ENCODE results near the gene C1R.
A peak's percentile ranks its signal among the peaks of the same experiment; 100 is the strongest.
"Not testable (repeated sequence)": the region's sequence is repeated elsewhere in the genome, so short reads cannot be mapped to it uniquely, and the experiment has no call there.

The C1R gene

GRCh38 chr12:7120166-7120565 is 27.9 kb upstream of the C1R start:
- DNase-seq (ENCODE audit: low read depth in 2 of 2) = no peak

- no peak for DNase-seq (ENCODE audit: low read depth in 2 of 2)
Measured at GRCh38 chr12:7118881-7119280, 26.6 kb upstream of the C1R start.

- DNase-seq (ENCODE audit: low read depth in 2 of 2) = no peak
Measured at GRCh38 chr12:7117670-7118069, 25.4 kb upstream of the C1R start.

- DNase-seq (ENCODE audit: low read depth in 2 of 2) = no peak
Measured at GRCh38 chr12:7116916-7117315, 24.7 kb upstream of the C1R start.

GRCh38 chr12:7116196-7116595 is 24.0 kb upstream of the C1R start:
- no peak for DNase-seq (ENCODE audit: low read depth in 2 of 2)

GRCh38 chr12:7114851-7115250 is 22.6 kb upstream of the C1R start:
- no peak for DNase-seq (ENCODE audit: low read depth in 2 of 2)

- no peak for DNase-seq (ENCODE audit: low read depth in 2 of 2)
Measured at GRCh38 chr12:7114008-7114407, 21.8 kb upstream of the C1R start.

- peak in 1 of 2 experiments; percentile 20 for DNase-seq (ENCODE audit: low read depth in 2 of 2)
Measured at GRCh38 chr12:7113389-7113871, 21.2 kb upstream of the C1R start.

GRCh38 chr12:7112041-7112440 is 19.8 kb upstream of the C1R start:
- no peak for DNase-seq (ENCODE audit: low read depth in 2 of 2)

- DNase-seq (ENCODE audit: low read depth in 2 of 2) = no peak
Measured at GRCh38 chr12:7110661-7111060, 18.4 kb upstream of the C1R start.

GRCh38 chr12:7109572-7109920 is 17.3 kb upstream of the C1R start:
- DNase-seq (ENCODE audit: low read depth in 2 of 2) = no peak

GRCh38 chr12:7108796-7109571 is 16.7 kb upstream of the C1R start, which contains the start of gene C1RL:
TSS of gene C1RL (minus strand) at chr12:7109214. CDS start at chr12:7109180, 34 bp downstream.
- peak; percentile 75 to 76 for DNase-seq (ENCODE audit: low read depth in 2 of 2)

- peak in 1 of 2 experiments; percentile 39 for DNase-seq (ENCODE audit: low read depth in 2 of 2)
Measured at GRCh38 chr12:7108003-7108795, 16.0 kb upstream of the C1R start.

GRCh38 chr12:7107636-7108002 is 15.4 kb upstream of the C1R start:
- DNase-seq (ENCODE audit: low read depth in 2 of 2) = no peak

- not testable (repeated sequence) for DNase-seq (ENCODE audit: low read depth in 2 of 2)
Measured at GRCh38 chr12:7107181-7107580, 14.9 kb upstream of the C1R start.

- DNase-seq (ENCODE audit: low read depth in 2 of 2) = no peak
Measured at GRCh38 chr12:7106082-7106481, 13.8 kb upstream of the C1R start.

- no peak for DNase-seq (ENCODE audit: low read depth in 2 of 2)
Measured at GRCh38 chr12:7103837-7104584, 11.8 kb upstream of the C1R start.

GRCh38 chr12:7102582-7102981 is 10.3 kb upstream of the C1R start:
- DNase-seq (ENCODE audit: low read depth in 2 of 2) = no peak

- no peak for DNase-seq (ENCODE audit: low read depth in 2 of 2)
Measured at GRCh38 chr12:7101694-7102131, 9.5 kb upstream of the C1R start.

GRCh38 chr12:7101047-7101693 is 8.9 kb upstream of the C1R start:
- DNase-seq (ENCODE audit: low read depth in 2 of 2) = no peak

- DNase-seq (ENCODE audit: low read depth in 2 of 2) = no peak
Measured at GRCh38 chr12:7100239-7100638, 8.0 kb upstream of the C1R start.

All from fibroblast of skin of left quadriceps (primary cell).